HG03060 (cell line): ENCODE measurements around the gene PTPRS.

Source experiments
- ATAC-seq: cut with Tn5 transposase; IDR thresholded peaks from one replicate; pipeline ENCODE4 v1.9.1; 2021; ENCODE audit warnings: low read depth, moderate number of reproducible peaks; ENCODE audit not compliant: unreplicated experiment

The PTPRS gene

DNA sequence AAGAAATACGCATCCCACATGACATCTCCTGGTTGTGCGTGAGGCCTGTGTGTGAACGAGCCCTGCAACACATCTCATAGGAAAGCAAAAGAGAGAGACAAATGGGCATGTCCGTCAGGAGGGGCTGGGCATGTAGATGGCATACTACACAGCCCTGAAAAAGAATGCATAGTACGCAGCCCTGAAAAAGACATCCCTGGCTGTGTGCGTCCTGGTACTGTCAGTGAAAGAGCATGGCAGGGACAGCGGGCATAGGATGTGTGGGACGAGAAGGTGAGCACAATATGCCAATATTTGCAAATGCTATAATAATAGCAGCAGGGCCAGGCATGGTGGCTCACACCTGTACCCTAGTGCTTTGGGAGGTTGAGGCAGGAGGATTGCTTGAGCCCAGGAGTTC lies 28.6 kb downstream of the PTPRS start:
- ATAC-seq = no peak

DNA sequence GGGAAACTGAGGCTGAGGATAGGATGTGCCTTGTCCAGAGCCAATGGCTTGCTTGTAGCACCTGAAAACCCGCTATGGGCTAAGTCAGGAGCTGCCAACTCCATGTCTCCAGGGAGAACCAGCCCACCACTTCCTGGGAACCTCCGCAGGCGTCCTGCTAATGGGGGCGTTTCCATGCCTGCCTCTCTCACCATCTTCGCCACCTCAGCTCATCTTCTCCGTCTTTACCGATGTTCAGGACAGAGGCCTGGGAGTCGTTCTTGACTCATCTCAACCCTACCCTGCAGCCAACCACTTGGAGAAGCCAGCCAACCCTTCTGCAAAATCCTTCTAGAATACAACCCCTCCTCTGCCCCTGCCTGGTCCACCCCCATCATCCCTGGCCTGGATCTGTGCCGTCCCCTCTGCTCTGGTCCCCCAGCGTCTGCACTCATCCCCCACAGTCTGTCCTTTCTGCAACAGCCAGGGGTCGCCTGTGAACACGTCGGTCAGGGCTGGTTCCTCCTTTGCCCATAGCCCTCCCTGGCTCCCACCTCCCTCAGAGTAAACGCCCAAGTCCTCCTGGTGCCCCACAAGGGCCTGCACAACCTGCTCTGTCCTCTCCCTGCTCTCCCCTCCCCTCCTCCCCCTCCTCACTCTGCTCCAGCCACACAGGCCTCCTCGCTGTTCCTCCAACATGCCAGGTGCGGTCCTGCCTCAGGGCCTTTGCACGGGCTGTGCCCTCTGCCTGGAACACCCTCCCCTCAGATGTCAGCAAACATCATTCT lies 31.0 kb downstream of the PTPRS start:
- ATAC-seq = no peak

DNA sequence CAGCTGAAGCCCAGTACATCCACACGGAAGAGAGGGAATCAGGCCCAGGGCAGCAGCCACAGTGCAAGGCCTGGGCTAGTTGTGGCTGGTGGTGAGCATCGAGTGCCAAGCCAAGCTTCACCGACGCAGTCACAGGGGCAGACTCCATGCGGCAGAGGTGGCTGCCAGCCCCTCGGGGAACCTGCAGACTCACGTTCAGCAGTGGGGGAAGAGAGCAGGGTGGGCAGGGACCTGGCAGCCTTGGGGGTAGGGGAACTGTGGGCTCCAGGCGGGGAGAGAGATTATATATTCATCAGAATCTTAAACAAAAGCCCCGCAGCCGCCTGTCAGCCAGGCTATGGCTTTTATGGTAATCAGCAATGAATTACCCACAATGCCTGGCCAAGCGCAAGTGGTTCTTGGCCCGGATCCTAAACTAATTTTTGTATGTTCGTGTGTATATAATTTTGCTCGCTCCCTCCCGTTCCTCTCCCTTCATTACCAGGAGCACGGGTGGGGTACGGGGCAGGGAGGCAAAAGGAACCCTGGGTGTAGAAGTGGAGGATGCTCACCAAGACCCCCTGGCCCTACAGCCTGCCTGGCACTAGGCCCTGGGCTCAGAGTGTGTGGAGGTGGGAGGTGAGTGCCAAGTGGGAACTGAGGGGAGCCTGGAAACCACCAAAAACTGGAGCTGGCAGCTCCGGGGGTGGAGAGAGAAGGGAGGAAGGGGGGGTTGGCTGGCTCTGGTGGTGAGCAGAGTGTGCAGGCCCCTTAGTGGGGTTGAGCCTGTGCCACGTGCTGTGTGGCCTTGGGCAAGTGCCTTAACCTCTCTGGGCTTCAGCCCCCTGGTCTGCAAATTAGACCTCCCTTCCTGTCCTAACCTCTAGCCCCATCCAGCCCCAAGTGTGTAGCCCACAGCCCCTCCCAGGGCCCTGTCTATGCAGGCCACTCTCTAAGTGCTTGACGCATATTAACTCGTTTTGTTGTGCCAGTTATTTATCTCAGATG lies 31.9 kb downstream of the PTPRS start:
- no peak for ATAC-seq

DNA sequence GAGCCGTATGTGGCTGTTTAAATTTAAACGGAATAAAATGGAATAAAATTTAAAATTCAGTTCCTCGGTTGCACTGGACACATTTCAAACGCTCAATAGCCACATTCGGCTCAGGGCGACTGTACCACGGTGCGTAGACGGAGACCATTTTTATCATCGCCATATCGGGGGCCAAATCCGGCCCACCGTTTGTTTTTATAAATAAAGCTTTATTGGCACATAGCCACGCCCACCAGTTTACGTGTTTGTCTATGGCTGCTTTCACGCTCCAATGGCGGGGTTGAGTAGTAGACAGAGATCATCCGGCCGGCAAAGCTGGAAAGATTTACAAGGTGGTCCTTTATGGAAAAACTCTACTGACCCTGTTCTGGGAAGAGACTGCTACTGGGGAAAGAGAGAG lies 33.0 kb downstream of the PTPRS start:
- ATAC-seq = no peak

DNA sequence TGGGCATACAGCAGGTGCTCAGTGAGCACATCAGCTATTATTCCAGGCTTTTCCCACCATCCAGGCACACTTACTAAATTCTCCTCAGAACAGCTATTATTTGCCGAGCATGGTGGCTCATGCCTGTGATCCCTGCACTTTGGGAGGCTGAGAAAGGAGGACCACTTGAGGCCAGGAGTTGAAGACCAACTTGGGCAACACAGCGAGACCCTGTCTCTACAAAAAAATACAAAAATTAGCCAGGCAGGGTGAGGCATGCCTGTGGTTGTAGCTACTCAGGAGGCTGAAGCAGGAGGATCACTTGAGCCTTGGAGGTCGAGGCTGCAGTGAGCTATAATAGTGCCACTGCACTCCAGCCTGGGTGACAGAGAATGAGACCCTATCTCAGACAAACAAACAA lies 35.4 kb downstream of the PTPRS start:
- no peak for ATAC-seq

DNA sequence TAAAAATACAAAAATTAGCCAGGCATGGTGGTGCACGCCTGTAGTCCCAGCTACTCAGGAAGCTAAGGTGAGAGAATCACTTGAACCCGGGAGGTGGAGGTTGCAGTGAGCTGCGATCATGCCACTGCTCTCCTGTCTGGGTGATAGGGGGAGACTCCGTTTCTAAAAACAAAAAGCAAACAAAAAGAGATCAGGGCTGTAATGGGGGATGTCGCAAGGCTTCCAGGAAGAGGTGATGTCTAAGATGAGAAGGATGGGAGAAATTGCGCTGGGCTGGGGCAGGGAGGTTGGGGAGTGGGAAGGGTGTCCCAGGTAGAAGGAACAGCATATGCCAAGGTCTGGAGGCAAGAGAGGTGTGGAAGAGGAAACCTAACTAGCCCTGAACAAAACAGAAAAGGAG lies 36.1 kb downstream of the PTPRS start:
- ATAC-seq = no peak

DNA sequence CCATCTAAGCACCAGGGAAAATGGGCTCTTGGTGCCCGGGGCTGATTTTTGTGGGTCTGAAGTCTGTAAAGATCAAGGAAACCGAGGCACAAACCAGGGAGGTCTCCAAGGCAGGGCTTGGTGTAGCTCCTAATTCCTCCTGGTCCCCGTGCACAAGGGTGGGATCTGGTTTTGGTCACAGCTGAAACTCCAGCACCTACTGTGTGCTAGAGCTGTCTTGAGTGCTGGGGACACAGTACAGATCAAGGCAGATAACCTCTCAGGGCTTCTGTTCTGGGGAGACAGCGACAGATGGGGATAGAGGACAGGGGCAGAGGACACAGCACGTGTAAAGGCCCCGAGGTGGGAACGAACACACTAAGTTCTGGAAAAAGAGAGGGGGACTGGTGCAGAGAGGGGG lies 37.4 kb downstream of the PTPRS start:
- ATAC-seq = no peak

DNA sequence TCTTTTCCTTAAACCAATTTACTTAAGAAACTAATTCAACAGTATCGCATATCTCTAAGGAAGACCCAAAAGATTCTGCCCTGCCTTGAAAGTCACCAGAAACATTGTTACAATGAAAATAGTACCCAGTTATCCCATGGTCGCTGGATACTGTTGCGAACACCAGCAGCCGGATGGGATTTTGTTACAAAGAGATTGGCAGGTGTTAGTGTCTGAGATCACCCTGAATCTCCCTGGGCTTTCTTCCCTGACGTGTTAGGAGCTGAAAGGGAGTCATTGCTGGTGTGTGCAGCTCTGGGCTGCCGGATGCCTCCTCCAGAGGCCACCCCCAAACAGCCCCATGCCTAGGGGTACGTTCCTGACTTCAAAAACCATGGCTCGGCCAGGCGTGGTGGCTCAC lies 38.2 kb downstream of the PTPRS start:
- ATAC-seq = no peak

DNA sequence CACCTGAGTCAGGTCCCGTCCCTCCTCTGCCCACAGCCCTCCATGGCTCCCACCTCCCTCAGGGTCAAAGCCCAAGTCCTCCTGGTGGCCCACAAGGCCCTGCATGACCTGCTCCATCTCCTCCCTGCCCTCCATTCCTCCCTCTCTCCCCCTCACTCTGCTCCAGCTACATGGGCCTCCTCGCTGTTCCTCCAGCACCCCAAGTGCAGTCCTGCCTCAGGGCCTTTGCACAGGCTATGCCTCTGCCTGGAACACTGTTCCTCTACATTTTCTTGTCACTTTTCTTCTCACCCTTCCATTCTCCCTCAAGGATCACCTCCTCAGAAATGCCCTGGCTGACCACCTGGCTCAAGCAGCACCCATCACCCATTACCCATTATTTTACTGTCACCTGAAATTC lies 41.5 kb downstream of the PTPRS start:
- ATAC-seq = no peak

DNA sequence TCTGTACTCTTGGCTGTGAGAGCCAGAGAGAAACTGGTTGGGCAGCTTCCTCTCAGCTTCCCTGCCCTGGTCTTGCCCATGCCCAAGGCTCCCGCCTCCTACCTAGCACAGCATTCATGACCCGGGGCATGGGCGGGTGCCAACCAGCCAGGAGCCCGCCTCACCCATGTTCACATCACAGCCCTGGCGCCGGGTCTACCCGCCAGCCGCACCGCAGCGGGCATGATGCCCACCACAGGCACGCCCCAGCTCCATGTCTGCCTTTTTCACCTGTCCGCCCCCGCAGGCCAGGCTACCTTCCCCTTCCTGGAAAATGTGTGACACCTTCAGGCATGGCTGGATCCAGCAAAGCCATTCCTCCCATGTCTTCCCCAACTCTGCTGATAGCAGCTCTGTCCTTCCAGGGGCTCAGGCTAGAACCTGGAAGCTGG lies 42.1 kb downstream of the PTPRS start:
- no peak for ATAC-seq

DNA sequence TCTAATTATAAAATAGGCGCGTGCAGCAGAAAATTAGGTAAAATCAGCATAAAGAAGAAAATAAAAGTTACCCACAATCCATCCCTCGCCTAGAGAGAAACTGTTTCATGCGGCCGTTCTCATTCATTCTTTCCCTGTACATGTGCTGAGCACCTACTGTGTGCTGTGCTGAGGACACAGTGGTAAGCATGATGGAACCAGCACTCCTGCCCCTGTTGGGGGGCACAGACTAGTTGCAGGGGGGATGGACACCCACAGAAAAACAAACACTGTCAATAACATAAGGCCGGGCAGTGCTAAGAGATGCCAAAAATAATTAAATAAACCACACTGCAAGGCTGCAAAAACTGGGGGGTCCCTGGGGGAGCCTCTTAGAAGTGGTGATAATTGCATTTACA lies 43.3 kb downstream of the PTPRS start:
- no peak for ATAC-seq

DNA sequence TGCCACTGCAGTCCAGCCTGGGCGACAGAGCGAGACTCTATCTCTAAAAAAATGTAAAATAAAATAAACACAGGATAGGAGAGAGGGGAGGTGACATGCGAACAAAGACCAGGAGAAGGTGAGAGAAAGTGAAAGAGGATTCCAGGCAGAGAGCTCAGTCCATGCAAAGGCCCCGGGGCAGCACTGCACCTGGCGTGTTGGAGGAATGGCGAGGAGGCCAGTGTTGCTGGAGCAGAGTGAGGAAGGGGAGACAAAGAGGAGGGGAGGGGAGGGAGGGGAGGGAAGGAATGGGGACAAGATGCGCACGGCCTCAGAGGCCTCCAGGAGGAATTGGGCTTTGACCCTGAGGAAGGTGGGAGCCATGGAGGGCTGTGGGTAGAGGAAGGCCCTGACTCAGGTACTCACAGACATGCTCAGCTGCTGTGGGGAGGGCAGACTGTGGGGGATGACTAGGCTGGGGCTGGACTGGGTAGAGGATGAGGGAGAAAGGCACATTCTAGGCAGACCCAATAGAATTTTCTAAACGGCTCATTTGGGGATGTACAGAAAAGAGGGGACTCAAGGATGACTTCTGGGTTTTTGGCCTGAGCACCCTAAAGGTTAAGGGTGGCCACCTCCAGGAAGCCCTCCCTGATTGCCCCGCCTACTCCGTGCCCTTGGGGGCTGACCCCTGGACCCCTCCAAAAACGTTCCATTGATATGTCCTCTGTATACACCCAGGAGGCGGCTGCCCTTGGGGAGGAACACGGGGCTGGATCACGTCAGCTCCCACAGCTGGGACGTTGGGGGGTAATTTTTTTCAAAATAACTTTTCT lies 43.9 kb downstream of the PTPRS start:
- no peak for ATAC-seq

DNA sequence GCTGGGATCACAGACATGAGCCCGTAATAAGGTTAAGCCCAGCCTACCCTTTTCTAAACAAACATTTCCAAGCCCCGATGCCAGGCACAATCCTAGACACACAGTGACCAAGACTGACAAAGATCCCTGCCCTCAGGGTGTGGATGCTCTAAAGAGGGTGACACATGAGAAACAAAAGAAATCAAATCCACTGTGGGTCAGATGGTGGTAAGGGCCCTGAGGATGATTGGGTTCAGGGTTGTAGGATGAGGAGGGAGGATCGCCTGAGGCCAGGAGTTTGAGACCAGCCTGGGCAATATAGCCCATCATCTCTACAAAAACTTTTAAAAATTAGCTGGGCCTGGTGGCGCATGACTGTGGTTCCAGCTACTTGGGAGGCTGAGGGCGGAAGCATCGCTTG lies 44.6 kb downstream of the PTPRS start:
- ATAC-seq = no peak

DNA sequence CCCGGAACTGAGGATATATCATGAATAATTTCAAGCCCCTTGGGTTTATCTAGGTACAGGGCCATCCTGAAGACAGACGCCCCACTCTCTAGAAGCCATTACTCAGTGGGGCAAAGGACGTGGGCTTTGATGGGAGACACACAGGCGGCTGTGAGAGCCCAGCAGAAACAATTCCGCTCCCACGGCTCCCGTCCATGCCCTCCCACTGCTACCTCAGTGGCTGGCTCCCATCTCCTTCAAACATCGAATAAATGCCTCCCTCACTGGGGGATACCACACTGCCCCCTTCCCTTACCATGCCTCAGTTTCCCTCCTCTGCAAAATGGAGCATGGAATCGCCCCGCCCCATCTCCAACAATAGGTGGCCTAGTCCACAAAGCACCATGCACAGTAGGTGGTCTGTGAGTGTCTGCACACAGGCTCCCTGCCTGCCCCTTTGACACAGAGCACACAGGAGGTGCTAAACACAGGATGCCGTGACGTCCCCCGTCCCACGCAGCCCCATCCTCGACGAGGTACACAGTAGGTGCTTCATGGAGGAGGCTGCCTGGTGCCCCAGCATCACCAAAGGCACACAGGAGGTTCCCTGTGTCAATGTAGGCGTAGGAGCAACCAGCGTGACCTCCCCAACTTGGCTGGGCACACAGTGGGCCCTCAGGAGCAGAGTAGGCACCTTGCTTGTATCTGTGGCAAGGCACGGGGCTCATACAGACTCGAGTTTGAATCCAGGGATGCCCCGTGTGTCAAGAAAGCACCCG lies 46.0 kb downstream of the PTPRS start:
- no peak for ATAC-seq

DNA sequence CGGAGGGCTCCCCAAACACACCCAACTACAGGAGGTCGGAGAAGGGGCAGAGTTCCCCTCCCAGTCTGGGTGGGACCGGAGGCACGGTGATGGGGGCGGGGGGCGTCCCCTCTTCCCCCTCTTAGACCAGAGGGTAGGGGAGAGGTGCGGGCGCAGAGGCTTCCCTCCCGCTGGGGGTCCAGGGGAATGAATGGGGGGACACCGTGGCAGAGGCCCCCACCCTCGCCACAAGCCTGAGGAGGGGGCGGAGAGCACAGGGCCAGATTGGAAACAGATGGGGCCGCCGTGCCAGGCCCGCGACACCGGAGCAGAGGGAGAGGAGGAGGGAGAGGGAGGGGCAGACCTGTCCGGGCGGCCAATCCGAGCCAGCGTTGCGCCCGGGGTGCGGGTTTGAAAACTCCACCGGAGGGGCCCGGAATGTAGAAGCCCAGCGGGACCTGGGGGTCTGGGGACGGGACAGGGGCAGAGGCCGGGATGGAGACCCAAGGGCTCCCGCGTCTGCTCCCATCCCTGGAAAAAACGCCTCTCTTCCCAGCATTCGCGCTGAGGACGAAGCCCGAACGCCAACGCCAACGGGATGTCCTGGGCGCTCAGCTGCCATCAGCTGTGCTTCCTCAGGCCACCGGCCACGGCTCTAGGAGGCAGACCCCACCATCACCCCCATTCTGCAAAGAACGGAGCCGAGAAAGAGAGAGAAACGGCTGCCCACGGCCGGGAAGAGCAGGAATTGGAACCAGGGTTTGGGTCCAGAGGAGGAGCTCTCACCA lies 46.8 kb downstream of the PTPRS start:
- no peak for ATAC-seq

DNA sequence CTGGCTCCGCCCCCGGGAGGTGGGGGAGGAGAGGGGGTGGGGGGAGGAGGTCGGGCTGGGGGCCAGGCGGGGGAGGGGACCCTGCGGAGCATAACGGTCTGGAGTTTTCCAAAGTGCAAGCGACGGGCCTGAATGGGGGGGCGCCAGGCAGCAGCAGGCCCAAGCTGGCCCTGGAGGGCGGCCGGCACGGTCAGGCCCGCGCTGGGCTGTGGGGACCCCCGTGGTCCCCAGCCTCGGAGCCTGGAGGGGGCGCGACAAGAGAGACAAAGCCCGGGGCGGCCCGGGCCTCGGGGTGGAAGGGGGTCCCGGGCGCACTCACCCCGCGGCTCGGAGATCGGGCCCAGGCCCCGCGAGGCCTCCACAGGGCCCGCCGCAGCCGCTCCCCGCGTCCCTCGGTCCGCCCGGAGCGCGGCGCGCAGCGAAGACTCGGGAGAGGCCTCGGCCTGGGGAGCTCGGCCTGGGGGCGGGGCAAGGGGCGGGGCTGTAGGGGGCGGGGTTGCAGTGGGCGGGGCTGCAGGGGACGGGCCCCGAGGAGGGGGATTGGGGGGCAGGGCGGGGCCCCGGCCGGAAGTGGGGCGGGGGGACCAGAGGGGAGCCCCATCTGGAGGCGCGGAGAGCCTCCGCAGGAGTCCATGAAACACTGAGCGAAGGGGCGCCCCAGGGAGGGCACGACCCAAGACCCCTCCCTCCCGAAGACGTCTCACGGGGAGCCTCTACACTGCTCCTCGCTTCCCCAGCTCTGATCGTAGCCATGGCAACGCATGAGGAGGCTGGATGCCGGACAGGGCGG lies 47.6 kb downstream of the PTPRS start:
- no peak for ATAC-seq

DNA sequence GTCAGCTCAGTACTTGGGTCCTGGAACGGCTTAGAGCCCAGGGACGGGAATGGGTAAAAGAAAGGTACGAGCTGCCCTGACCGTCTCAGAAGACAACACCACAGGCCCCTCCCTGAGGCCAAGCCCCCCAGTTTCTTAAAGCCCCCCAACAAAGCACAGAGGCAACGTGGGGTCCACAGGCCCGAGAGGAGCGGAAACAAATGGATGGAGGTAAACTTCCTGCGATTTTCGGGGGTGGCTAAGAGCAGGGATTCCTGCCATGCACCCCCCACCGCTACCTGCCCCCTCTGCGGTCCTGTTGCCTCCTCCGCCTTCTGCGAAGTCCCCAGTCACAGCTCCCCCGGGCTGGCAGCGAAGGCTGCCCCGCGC lies 48.2 kb downstream of the PTPRS start:
- ATAC-seq = no peak

DNA sequence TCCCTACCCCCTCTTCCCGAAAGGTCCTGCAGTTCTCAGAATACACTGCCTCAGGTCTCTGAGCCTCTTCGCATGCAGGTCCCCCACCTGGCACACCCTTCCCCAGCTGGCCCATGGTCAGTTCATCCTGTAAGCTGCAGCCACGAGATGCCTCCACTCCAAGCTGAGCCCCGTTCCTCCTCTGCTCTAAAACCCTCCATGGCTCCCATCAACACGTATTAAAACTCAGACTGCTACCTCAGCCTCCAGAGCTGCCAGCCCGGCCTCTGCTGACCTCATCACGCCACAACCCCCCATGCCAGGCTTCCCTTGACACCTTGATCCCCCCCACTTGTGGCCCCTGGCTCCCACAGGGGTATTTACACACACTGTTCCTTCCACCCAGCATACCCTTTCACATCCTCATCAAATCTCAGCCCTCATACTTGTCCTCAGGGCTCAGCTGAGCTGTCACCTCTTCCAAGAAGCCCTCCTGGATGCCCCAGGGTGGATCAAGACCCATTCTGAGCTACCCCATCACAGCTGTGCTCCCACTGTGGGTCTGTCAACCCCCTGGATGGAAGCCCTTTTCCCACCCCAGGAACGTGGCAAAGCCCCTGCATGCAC lies 48.9 kb downstream of the PTPRS start:
- no peak for ATAC-seq
